Activated T-cell treated with anti-CD3 and anti-CD28 coated beads, Interleukin-2, amount 50 U/mL, for 1 hour (primary cell): ENCODE results near the gene RNASE9.
"Not testable (repeated sequence)": the region's sequence is repeated elsewhere in the genome, so short reads cannot be mapped to it uniquely, and the experiment has no call there.

Source experiments
- DNase-seq: peaks from one replicate; pipeline ENCODE4 v3.0.0-alpha.2; 2020

The RNASE9 gene

GRCh38 chr14:20515846-20516245 is 45.0 kb downstream of the RNASE9 start:
- no peak for DNase-seq

- no peak for DNase-seq
These were observed 48.5 kb downstream of the RNASE9 start for GRCh38 chr14:20512177-20512905.

GRCh38 chr14:20508367-20508766 is 52.5 kb downstream of the RNASE9 start:
- no peak for DNase-seq

DNA sequence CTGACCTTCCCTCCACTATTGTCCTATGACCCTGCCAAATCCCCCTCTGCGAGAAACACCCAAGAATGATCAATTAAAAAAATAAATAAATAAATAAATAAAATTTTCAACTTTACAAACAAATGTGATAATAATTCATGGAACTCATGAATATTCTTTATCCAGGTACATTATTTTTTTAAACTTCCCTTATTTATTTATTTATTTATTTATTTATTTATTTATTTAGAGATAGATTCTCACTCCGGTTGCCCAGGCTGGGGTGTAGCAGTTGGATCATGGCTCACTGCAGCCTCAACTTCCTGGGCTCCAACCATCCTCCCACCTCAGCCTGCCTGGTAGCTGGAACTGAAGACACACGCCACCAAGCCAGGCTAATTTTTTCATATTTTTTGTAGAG is 53.3 kb downstream of the RNASE9 start:
- DNase-seq = not testable (repeated sequence)

DNA sequence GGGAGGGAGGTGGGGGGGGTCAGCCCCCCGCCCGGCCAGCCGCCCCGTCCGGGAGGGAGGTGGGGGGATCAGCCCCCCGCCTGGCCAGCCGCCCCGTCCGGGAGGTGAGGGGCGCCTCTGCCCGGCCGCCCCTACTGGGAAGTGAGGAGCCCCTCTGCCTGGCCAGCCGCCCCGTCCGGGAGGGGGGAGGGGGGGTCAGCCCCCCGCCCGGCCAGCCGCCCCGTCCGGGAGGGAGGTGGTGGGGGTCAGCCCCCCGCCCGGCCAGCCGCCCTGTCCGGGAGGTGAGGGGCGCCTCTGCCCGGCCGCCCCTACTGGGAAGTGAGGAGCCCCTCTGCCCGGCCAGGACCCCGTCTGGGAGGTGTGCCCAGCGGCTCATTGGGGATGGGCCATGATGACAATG is 54.1 kb downstream of the RNASE9 start:
- DNase-seq = not testable (repeated sequence)

DNA sequence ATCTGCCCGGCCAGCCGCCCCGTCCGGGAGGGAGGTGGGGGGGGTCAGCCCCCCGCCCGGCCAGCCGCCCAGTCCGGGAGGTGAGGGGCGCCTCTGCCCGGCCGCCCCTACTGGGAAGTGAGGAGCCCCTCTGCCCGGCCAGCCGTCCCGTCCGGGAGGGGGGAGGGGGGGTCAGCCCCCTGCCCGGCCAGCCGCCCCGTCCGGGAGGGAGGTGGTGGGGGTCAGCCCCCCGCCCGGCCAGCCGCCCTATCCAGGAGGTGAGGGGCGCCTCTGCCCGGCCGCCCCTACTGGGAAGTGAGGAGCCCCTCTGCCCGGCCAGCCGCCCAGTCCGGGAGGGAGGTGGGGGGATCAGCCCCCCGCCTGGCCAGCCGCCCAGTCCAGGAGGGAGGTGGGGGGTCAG is 54.6 kb downstream of the RNASE9 start:
- DNase-seq = not testable (repeated sequence)
